Astrocyte of the cerebellum (primary cell): ENCODE measurements around the gene CACNA1H.

Experiments used
- DNase-seq: peaks from one replicate; pipeline ENCODE4 v3.0.0-alpha.2; 2011; ENCODE audit warnings: low read depth
- H3K4me3 ChIP-seq: 2 replicates; pipeline ENCODE4 v1.5.1; 2011; ENCODE audit warnings: mild to moderate bottlenecking, low read depth, low read length, moderate library complexity
- in situ Hi-C: cut with HindIII; loops from 2 replicates; pipeline ENCODE4 v1.10.0; 2017; ENCODE audit warnings: low sequenced_read_pairs
- TF ChIP-seq, protein P1 (sequence below): IDR thresholded peaks from 2 replicates; pipeline ENCODE4 v1.5.1; 2012; ENCODE audit warnings: low read length, low read depth, moderate library complexity, mild to moderate bottlenecking; ENCODE audit errors: missing control alignments

Gene CACNA1H

DNA sequence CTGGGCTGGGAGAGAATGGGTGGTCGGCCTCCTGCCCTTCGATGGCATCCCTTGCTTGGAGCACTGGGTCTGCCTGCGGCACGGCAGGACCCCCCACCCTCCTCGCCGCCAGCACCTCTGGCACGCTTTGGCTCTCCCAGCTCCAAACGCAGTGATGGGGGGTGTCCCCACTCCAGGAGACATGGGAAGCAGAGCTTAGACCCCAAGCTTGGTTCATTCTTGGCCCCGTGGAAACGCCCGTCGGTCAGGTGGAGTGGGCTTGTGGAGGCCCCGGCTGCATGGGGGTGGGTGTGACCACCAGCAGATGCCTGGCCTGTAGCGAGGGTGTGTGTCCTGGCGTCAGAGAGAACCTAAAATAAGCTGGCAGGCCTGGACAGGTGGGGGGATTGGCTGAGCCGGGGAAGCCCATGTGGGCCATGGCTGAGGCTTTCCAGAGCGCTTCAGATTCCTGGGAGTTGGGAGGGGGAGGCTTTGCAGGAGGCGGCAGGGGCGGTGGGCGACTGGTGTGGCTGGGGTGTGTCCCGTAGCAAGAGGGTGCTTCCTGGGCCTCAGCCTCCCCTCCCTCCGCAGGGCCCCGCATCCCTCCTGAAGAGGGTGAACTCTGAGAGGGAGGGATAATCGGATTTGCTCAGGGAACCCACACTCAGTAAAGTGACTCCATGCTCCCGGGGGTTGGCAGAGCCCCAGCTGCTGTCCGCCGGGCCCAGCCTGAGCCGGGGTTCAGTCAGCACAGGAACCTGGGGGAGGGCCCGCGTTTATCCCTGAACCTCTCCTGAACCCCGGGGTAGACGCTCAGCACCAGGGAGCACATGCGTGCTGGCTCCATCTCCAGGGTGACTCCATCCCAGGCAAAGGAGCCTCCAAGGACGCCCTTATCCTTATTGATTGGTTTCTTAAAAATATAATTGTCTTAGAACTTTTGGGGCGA, 3.4 kb downstream of the CACNA1H start:
- TF ChIP-seq, protein P1, sequence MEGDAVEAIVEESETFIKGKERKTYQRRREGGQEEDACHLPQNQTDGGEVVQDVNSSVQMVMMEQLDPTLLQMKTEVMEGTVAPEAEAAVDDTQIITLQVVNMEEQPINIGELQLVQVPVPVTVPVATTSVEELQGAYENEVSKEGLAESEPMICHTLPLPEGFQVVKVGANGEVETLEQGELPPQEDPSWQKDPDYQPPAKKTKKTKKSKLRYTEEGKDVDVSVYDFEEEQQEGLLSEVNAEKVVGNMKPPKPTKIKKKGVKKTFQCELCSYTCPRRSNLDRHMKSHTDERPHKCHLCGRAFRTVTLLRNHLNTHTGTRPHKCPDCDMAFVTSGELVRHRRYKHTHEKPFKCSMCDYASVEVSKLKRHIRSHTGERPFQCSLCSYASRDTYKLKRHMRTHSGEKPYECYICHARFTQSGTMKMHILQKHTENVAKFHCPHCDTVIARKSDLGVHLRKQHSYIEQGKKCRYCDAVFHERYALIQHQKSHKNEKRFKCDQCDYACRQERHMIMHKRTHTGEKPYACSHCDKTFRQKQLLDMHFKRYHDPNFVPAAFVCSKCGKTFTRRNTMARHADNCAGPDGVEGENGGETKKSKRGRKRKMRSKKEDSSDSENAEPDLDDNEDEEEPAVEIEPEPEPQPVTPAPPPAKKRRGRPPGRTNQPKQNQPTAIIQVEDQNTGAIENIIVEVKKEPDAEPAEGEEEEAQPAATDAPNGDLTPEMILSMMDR = no peak
- in situ Hi-C loops = no loop called here
- DNase-seq = no peak
- H3K4me3 ChIP-seq = no peak overlapping the region

DNA sequence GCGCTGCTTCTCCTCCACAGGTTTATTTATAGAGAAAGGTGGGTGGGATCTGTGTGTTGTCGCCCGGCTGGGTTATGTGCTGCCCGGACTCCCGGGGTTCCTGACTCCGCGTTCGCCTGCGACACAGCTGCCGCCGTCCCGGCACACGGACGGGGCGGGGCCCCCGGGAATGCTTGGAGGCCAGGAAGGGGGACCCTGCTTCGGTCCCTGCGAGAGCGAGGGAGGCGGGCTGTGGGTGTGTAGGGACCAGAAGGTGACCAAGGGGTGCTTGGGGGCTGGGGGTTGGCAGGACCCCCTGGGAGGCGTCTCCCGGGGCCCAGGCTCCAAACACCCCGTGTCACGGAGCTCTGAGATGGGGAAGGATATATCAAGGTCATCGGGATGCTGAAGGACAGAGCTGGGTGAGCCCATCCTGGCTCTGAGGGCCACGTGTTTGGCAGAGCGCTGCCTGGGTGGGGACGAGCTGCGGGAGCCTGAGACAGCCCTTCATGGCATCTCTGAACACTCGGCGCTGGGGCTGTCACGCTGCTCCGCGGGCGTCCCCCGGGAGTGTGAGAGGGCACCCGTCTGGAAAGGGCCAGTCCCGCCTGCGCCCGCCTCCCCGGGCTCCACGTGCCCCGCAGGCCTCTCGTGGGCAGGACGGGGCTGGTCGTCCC, 4.2 kb downstream of the CACNA1H start:
- TF ChIP-seq, protein P1 = no peak
- no peak for DNase-seq
- in situ Hi-C loops = no loop called here
- H3K4me3 ChIP-seq = no peak overlapping the region

GRCh38 chr16:1157639-1158455, 4.9 kb downstream of the CACNA1H start:
- no peak for DNase-seq
- TF ChIP-seq, protein P1 = no peak
- in situ Hi-C loops = no loop called here
- H3K4me3 ChIP-seq = no peak overlapping the region

DNA sequence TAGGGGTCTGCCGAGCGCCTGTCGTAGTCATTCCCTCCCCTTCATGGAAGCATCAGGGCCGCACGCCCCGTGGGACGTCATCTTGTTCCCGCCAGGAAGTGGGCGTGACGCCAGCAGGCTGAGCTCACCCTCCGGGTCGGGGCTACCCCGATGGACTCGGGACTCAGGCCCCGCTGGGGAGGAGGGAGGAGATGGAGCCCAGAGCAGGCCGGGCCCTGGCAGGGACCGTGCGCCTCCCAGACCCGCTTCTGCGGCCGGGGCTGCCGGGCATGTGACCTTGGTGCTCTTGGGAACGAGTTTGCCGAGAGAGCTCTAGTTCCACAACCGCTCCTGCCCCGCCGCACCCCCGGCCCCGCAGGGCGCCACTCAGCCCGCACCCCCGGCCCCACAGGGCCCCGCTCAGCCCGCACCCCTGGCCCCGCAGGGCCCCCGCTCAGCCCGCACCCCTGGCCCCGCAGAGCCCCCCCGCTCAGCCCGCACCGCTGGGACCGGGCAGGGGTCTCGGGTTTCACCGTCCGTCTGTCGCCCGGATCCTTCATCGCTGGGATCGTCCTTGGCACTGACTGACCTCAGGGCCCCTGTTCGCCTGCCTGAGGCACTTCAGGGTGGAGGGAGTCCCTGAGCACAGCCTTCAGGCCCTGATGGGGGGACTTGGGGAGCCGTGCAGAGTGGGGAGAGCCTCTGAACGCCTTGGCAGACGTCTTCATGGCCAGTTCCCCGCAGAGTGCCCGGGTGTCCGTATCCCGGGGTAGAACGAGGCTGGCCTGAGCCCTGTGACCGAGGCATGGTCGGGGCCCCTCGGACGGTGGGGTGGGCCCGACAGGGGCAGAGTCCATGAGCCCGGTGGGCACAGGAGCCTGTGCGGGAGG, 5.8 kb downstream of the CACNA1H start:
- in situ Hi-C loops = no loop called here
- no peak overlapping the region for H3K4me3 ChIP-seq
- TF ChIP-seq, protein P1 = no peak
- no peak for DNase-seq

DNA sequence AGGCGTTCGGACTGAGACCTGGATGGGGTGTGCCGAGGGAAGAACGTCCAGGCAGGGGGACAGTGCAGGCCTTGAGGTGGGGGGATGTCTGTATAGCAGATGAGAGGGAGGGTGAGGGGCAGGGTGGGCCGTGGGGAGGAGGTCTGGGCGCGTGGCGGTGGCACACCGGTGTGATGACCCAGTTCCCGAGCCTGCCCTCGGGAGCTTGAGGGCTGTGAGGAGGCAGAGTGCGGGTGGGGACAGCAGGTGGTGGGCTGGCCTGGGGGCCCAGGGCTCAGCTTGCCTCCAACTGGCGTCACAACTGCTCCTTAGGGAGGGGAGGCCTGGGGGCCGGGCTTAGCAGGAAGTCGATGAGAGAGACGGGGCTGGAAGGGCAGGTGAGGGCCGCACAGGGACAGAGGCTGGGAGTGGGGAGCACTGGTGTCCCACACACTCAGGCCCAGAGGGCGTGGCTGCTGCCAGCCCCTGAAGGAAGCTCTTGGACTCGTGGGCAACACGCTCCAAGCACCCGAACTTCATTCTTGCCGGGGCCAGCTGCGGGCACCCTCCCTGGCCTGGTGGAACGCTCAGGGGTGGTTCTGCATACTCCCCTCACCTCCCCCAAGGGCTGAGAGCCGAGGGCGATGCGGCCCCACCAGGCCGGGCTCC, 6.5 kb downstream of the CACNA1H start:
- H3K4me3 ChIP-seq = no peak overlapping the region
- in situ Hi-C loops = no loop called here
- no peak for DNase-seq
- TF ChIP-seq, protein P1 = no peak
